ENCODE measurements around the gene ABLIM1. TPM values are rescaled to one million over a fixed set of nuclear protein-coding genes. Genes with fewer than 3 reads are reported as not detected.
A peak's percentile ranks its signal among the peaks of the same experiment; 100 is the strongest.

ABLIM1 gene
- total and polyA plus RNA-seq, 2 donors (not counting 1 experiment from before 2014, with no cell fraction given) = 5.3 to 13.6 TPM

DNA sequence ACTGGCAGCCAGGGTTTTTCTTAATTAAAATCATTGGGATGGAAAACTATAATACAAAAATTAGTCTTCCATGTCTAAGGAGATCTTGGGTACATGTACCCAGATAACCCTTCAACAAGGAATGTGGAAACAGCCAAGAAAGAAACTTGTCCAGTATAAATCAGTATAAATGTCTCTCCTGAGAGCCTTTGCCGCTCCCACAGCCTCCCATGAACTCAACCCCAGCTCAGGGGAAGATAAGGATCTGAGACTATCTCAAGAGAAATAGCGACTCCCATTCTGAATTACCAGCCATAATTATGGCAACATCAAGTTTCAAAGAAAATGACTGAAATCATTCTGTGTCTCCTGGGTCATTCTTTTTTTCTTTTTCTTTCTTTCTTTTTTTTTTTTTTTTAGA, 221.1 kb downstream of the ABLIM1 start:
- DNase-seq (ENCODE audit: low read depth in 2 of 2) = no peak
- no peaks in the 10 kb centered on the region for H3K79me2 ChIP-seq (ENCODE audit: control insufficient read depth, insufficient read depth, low read length)
- no peak overlapping the region for H2AFZ ChIP-seq (ENCODE audit: low read length)
- peaks cover 2% of the 10 kb centered on the region for H3K4me1 ChIP-seq (ENCODE audit: control insufficient read depth, extremely low read depth, insufficient read depth, low read length)
- H4K20me1 ChIP-seq (ENCODE audit: control insufficient read depth, extremely low read depth, insufficient read depth, low read length) = no peaks in the 10 kb centered on the region
- H3K27me3 ChIP-seq (ENCODE audit: control insufficient read depth, insufficient read depth, low read length) = no peaks in the 10 kb centered on the region
- H3K9ac ChIP-seq (ENCODE audit: insufficient read depth, low read length) = no peak overlapping the region
- TF ChIP-seq EZH2 (IDR thresholded peaks at IDR 0.05; ENCODE audit: low read length, missing control alignments) = no peak
- TF ChIP-seq CTCF (conservative IDR thresholded peaks at IDR 0.05 in 1 of 2, IDR thresholded peaks at IDR 0.05 in 1 of 2; ENCODE audit: low read depth in 1 of 2, low read length in 2 of 2) = no peak
- H3K9me3 ChIP-seq (ENCODE audit: control insufficient read depth, insufficient read depth, low read depth, low read length) = no peaks in the 10 kb centered on the region
- H3K36me3 ChIP-seq (ENCODE audit: control insufficient read depth, insufficient read depth, low read length) = no peaks in the 10 kb centered on the region
- no peak overlapping the region for H3K27ac ChIP-seq (ENCODE audit: insufficient read depth, low read length)
- H3K4me3 ChIP-seq (replicated peaks in 1 of 4; ENCODE audit: control extremely low read depth in 1 of 4, insufficient read depth in 1 of 4, low read depth in 3 of 4, low read length in 4 of 4) = no peak overlapping the region
- no peak overlapping the region for H3K4me2 ChIP-seq (ENCODE audit: extremely low read depth, insufficient read depth, low read length)

GRCh38 chr10:114432566-114433093, 225.4 kb downstream of the ABLIM1 start:
- Histone ChIP-seq H3K4me3 (replicated peaks in 1 of 4; ENCODE audit: control extremely low read depth in 1 of 4, insufficient read depth in 1 of 4, low read depth in 3 of 4, low read length in 4 of 4) (no peak overlapping the region), H3K4me1 (ENCODE audit: control insufficient read depth, extremely low read depth, insufficient read depth, low read length) (peaks cover 2% of the 10 kb centered on the region), H2AFZ (ENCODE audit: low read length) (no peak overlapping the region), H3K79me2 (ENCODE audit: control insufficient read depth, insufficient read depth, low read length) (no peaks in the 10 kb centered on the region), H3K27me3 (ENCODE audit: control insufficient read depth, insufficient read depth, low read length) (no peaks in the 10 kb centered on the region), H3K9ac (ENCODE audit: insufficient read depth, low read length) (no peak overlapping the region), H3K36me3 (ENCODE audit: control insufficient read depth, insufficient read depth, low read length) (no peaks in the 10 kb centered on the region), H3K4me2 (ENCODE audit: extremely low read depth, insufficient read depth, low read length) (no peak overlapping the region), H4K20me1 (ENCODE audit: control insufficient read depth, extremely low read depth, insufficient read depth, low read length) (no peaks in the 10 kb centered on the region), H3K27ac (ENCODE audit: insufficient read depth, low read length) (no peak overlapping the region), H3K9me3 (ENCODE audit: control insufficient read depth, insufficient read depth, low read depth, low read length) (no peaks in the 10 kb centered on the region)
- peak in 1 of 2 donors; percentile 82 for DNase-seq (ENCODE audit: low read depth in 2 of 2)
- TF ChIP-seq EZH2 (IDR thresholded peaks at IDR 0.05; ENCODE audit: low read length, missing control alignments) (no peak), CTCF (conservative IDR thresholded peaks at IDR 0.05 in 1 of 2, IDR thresholded peaks at IDR 0.05 in 1 of 2; ENCODE audit: low read depth in 1 of 2, low read length in 2 of 2) (no peak)

- no peak overlapping the region for H3K9ac ChIP-seq (ENCODE audit: insufficient read depth, low read length)
- no peak overlapping the region for H3K4me3 ChIP-seq (replicated peaks in 1 of 4; ENCODE audit: control extremely low read depth in 1 of 4, insufficient read depth in 1 of 4, low read depth in 3 of 4, low read length in 4 of 4)
- H3K4me2 ChIP-seq (ENCODE audit: extremely low read depth, insufficient read depth, low read length) = no peak overlapping the region
- H3K79me2 ChIP-seq (ENCODE audit: control insufficient read depth, insufficient read depth, low read length) = no peaks in the 10 kb centered on the region
- no peak overlapping the region for H2AFZ ChIP-seq (ENCODE audit: low read length)
- no peaks in the 10 kb centered on the region for H3K27me3 ChIP-seq (ENCODE audit: control insufficient read depth, insufficient read depth, low read length)
- H4K20me1 ChIP-seq (ENCODE audit: control insufficient read depth, extremely low read depth, insufficient read depth, low read length) = no peaks in the 10 kb centered on the region
- TF ChIP-seq CTCF (conservative IDR thresholded peaks at IDR 0.05 in 1 of 2, IDR thresholded peaks at IDR 0.05 in 1 of 2; ENCODE audit: low read depth in 1 of 2, low read length in 2 of 2) (no peak), EZH2 (IDR thresholded peaks at IDR 0.05; ENCODE audit: low read length, missing control alignments) (no peak)
- peak in 1 of 2 donors; percentile 26 for DNase-seq (ENCODE audit: low read depth in 2 of 2)
- H3K4me1 ChIP-seq (ENCODE audit: control insufficient read depth, extremely low read depth, insufficient read depth, low read length) = peaks cover 2% of the 10 kb centered on the region
- no peaks in the 10 kb centered on the region for H3K9me3 ChIP-seq (ENCODE audit: control insufficient read depth, insufficient read depth, low read depth, low read length)
- no peaks in the 10 kb centered on the region for H3K36me3 ChIP-seq (ENCODE audit: control insufficient read depth, insufficient read depth, low read length)
- H3K27ac ChIP-seq (ENCODE audit: insufficient read depth, low read length) = no peak overlapping the region
Measured at GRCh38 chr10:114431414-114432135, 226.5 kb downstream of the ABLIM1 start.

Measured in fibroblast of lung (primary cell).